Measurements from ENCODE around the gene GNG7.
"Not testable (repeated sequence)": the region's sequence is repeated elsewhere in the genome, so short reads cannot be mapped to it uniquely, and the experiment has no call there.

GNG7 gene

DNA sequence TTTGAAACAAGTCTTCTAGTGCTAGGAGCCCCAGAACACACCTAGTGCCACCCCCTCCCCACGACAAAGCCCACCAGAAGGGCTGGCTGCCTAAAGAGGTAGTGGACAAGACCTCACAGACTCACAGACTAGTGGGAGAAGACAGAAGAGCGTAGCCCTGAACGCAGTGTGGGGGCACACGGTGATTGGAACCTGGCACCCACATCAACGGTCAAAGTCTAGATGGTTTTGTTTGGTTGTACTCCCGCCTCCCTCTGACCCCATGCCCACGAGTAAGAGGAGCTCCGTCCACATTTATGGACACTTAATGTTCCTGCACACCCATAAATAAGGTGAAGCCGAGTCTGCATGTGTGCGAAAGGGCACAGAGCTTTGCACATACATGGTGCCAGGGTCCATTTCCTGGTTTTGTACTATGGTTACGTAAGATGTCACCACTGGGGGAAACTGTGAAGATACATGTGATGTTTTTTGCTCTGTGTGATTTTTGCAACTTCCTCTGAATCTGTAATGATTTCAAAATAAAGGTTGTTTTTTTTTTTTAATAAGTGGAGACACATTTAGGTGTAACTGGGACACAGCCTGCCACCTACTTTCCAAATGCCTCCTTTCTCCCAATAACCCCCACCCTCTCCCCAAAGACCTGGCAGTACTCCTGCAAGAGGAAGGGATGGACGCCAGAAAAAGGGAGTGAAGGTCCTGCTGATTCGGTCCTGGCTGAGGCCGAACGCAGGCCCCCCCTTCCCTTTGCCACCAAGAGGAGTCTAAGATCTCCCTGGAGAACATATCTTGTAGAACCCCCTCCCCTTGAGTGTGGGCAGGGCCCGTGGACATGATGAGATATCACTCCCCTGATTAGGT, 72.8 kb downstream of the GNG7 start:
- no peaks in the 10 kb centered on the region for H3K27me3 Mint-ChIP-seq
- peak overlapping the region; percentile 92 for H3K27ac Mint-ChIP-seq
- no peak for ATAC-seq (replicated peaks)
- H3K9me3 Mint-ChIP-seq, result no peaks in the 10 kb centered on the region
- H3K36me3 Mint-ChIP-seq, result peaks cover 25 to 36% of the 10 kb centered on the region in 2 donors
- peaks cover 67 to 96% of the 10 kb centered on the region in 2 donors for H3K4me1 Mint-ChIP-seq
- no peak for DNase-seq
- peak overlapping the region in 1 of 2 donors; percentile 53 for H3K4me3 Mint-ChIP-seq

DNA sequence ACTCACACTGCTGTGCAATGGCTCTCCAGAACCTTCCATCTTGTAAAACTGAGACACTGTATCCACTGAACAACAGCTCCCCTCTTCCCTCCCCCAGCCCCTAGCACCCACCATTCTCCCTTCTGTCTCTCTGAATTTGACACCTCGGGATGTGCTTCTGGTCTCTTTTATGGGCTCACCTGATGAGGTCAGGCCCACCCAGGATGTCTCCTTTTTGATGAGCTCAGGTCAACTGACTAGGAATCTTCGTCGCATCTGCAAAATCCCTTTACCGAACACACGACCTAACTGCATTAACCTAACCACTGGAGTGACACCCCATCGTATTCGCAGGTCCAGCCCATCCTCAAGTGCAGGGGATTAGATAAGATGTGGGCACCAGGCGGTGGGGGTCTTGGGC, 73.9 kb downstream of the GNG7 start:
- H3K27me3 Mint-ChIP-seq, result no peaks in the 10 kb centered on the region
- H3K27ac Mint-ChIP-seq, result peak overlapping the region; percentile 72
- DNase-seq, result no peak
- peaks cover 62 to 96% of the 10 kb centered on the region in 2 donors for H3K4me1 Mint-ChIP-seq
- H3K9me3 Mint-ChIP-seq, result no peaks in the 10 kb centered on the region
- no peak for ATAC-seq (replicated peaks)
- H3K4me3 Mint-ChIP-seq, result peak overlapping the region in 1 of 2 donors; percentile 43
- H3K36me3 Mint-ChIP-seq, result peaks cover 25 to 36% of the 10 kb centered on the region in 2 donors

DNA sequence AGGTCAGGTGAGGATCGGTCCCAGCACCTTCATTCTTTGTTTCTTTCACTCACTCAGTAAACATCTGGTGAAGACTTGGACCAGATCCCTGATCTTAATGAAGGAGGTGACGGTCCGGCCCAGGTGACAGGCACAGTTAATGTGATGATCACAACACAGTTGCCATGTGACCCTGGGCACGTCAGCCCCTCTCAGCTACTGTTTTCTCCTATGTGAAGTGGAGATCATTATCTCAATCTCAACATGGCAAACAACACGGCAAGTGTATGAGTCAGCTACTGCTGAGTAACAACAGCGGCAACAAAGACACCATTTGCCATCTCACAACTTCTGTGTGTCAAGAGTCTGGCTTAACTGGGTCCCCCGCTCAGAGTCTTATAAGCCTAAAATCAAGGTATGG, 74.6 kb downstream of the GNG7 start:
- ATAC-seq (replicated peaks) (no peak), DNase-seq (no peak)
- Mint-ChIP-seq H3K4me1 (peaks cover 58 to 94% of the 10 kb centered on the region in 2 donors), H3K27me3 (no peaks in the 10 kb centered on the region), H3K36me3 (peaks cover 25 to 39% of the 10 kb centered on the region in 2 donors), H3K4me3 (peak overlapping the region; percentile 59 to 76), H3K9me3 (no peaks in the 10 kb centered on the region), H3K27ac (peak overlapping the region; percentile 93)

GRCh38 chr19:2627319-2627829, 75.1 kb downstream of the GNG7 start:
- H3K27me3 Mint-ChIP-seq, result no peaks in the 10 kb centered on the region
- ATAC-seq (replicated peaks) (peak; percentile 74), DNase-seq (peak; percentile 71)
- peak overlapping the region; percentile 93 for H3K27ac Mint-ChIP-seq
- H3K36me3 Mint-ChIP-seq, result peaks cover 26 to 41% of the 10 kb centered on the region in 2 donors
- peaks cover 57 to 94% of the 10 kb centered on the region in 2 donors for H3K4me1 Mint-ChIP-seq
- H3K9me3 Mint-ChIP-seq, result no peaks in the 10 kb centered on the region
- H3K4me3 Mint-ChIP-seq, result peak overlapping the region; percentile 59 to 76

- DNase-seq, result no peak
- ATAC-seq (replicated peaks), result no peak
Observed at GRCh38 chr19:2625434-2625833, 77.1 kb downstream of the GNG7 start.

DNA sequence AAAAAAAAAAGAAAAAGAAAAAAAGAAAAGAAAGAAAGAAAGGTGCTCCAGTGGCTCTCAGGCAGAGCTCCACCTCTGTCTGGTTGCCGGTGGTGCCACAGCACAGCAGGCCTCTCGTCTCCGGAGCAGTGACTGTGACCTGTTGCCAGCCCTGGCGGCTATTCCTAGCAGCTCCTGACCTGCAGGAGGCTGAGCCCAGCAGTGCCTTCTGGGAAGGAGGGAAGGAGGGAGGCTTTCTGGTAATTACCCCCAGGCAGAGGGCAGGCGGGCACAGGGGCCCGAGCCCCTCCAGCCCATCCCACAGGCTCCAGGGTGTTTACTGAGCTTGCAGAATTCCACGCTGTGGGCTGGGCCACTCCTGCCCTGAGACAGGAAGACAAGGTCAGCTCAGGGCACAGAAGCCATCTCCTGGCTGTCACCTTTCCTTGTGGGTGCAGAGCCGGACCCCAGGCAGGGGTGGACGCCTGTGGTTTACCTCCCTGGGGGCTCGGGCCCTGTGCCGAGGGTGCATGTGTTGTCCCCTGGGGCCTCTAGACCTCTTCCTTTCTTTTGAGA, 77.9 kb downstream of the GNG7 start:
- peaks cover 17 to 31% of the 10 kb centered on the region in 2 donors for H3K36me3 Mint-ChIP-seq
- ATAC-seq (replicated peaks), result peak; percentile 26 to 27
- peaks cover 56 to 98% of the 10 kb centered on the region in 2 donors for H3K4me1 Mint-ChIP-seq
- no peaks in the 10 kb centered on the region for H3K27me3 Mint-ChIP-seq
- no peaks in the 10 kb centered on the region for H3K9me3 Mint-ChIP-seq
- H3K27ac Mint-ChIP-seq, result peak overlapping the region; percentile 86
- H3K4me3 Mint-ChIP-seq, result peak overlapping the region; percentile 19 to 53
- DNase-seq, result no peak

More at GRCh38 chr19:2625434-2625833, 77.1 kb downstream of the GNG7 start:
- Mint-ChIP-seq H3K4me3 (peak overlapping the region; percentile 36 to 43), H3K36me3 (peaks cover 17 to 33% of the 10 kb centered on the region in 2 donors), H3K27ac (peak overlapping the region; percentile 86), H3K27me3 (no peaks in the 10 kb centered on the region), H3K4me1 (peaks cover 56 to 97% of the 10 kb centered on the region in 2 donors), H3K9me3 (no peaks in the 10 kb centered on the region)

- H3K27me3 Mint-ChIP-seq, result no peaks in the 10 kb centered on the region
- H3K27ac Mint-ChIP-seq, result peak overlapping the region; percentile 94
- ATAC-seq (replicated peaks), result no peak
- H3K9me3 Mint-ChIP-seq, result no peaks in the 10 kb centered on the region
- no peak for DNase-seq
- H3K36me3 Mint-ChIP-seq, result peaks cover 13 to 23% of the 10 kb centered on the region in 2 donors
- H3K4me3 Mint-ChIP-seq, result peak overlapping the region; percentile 25 to 71
- peaks cover 53 to 98% of the 10 kb centered on the region in 2 donors for H3K4me1 Mint-ChIP-seq
Observed at GRCh38 chr19:2623798-2624197, 78.7 kb downstream of the GNG7 start.

- Mint-ChIP-seq H3K36me3 (peaks cover 8 to 18% of the 10 kb centered on the region in 2 donors), H3K27ac (peak overlapping the region; percentile 53), H3K4me3 (peak overlapping the region; percentile 55 to 68), H3K4me1 (peaks cover 53 to 98% of the 10 kb centered on the region in 2 donors)
- not testable (repeated sequence) for ATAC-seq (replicated peaks); DNase-seq; H3K9me3 Mint-ChIP-seq; H3K27me3 Mint-ChIP-seq
Observed at GRCh38 chr19:2622371-2622961, 80.0 kb downstream of the GNG7 start.

DNA sequence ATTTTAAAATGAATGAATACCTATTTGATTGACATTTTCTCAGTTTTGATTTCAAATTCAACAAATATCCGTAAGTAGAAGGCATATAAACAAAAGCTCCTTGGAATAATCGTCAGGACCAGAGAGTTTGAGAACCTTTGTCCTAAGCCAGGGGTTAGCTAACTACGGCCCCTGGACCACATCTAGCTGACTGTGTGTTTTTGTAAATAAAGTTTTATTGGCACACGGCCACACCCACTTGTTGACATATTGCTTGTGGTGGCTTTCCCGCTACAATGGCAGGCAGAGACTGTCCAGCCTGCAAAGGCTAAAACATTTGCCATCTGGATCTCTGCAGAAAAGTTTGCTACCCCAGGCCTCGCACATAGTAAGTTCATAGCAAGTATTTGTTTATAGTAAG, 83.4 kb downstream of the GNG7 start:
- H3K4me1 Mint-ChIP-seq, result peaks cover 54 to 93% of the 10 kb centered on the region in 2 donors
- peaks cover 0 to 1% of the 10 kb centered on the region in 2 donors for H3K9me3 Mint-ChIP-seq
- peaks cover 8 to 28% of the 10 kb centered on the region in 2 donors for H3K36me3 Mint-ChIP-seq
- no peaks in the 10 kb centered on the region for H3K27me3 Mint-ChIP-seq
- H3K4me3 Mint-ChIP-seq, result peak overlapping the region; percentile 44 to 72
- peak overlapping the region; percentile 96 for H3K27ac Mint-ChIP-seq
- no peak for DNase-seq
- no peak for ATAC-seq (replicated peaks)

DNA sequence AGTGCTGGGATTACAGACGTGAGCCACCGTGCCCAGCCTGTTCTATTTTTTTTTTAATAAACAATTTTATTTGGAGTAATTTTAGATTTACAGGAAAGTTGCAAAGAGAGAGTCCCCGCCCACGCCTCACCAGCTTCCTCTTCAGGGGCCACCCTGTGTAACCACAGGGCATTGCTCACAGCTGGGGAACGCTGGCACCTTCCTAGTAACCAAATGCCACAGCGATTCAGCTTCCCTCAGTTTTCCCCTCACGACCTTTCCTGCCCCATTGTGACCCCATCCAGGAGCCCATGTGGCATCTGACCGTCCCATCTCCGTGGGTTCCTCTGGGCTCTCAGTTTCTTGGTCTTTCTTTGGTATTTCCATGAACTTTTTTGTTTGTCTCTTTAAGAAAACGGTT, 83.9 kb downstream of the GNG7 start:
- H3K27me3 Mint-ChIP-seq, result no peaks in the 10 kb centered on the region
- H3K4me1 Mint-ChIP-seq, result peaks cover 54 to 93% of the 10 kb centered on the region in 2 donors
- DNase-seq (peak; percentile 80), ATAC-seq (replicated peaks) (peak; percentile 33 to 45)
- H3K4me3 Mint-ChIP-seq, result peak overlapping the region; percentile 59 to 68
- peaks cover 8 to 28% of the 10 kb centered on the region in 2 donors for H3K36me3 Mint-ChIP-seq
- H3K9me3 Mint-ChIP-seq, result peaks cover 0 to 1% of the 10 kb centered on the region in 2 donors
- H3K27ac Mint-ChIP-seq, result peak overlapping the region; percentile 96

- Mint-ChIP-seq H3K4me1 (peaks cover 62 to 95% of the 10 kb centered on the region in 2 donors), H3K4me3 (peak overlapping the region; percentile 48 to 68), H3K9me3 (peaks cover 0 to 1% of the 10 kb centered on the region in 2 donors), H3K27ac (peak overlapping the region; percentile 96), H3K36me3 (peaks cover 6 to 22% of the 10 kb centered on the region in 2 donors), H3K27me3 (no peaks in the 10 kb centered on the region)
- DNase-seq, result no peak
- no peak for ATAC-seq (replicated peaks)
Observed at GRCh38 chr19:2617393-2618165, 84.9 kb downstream of the GNG7 start.

DNA sequence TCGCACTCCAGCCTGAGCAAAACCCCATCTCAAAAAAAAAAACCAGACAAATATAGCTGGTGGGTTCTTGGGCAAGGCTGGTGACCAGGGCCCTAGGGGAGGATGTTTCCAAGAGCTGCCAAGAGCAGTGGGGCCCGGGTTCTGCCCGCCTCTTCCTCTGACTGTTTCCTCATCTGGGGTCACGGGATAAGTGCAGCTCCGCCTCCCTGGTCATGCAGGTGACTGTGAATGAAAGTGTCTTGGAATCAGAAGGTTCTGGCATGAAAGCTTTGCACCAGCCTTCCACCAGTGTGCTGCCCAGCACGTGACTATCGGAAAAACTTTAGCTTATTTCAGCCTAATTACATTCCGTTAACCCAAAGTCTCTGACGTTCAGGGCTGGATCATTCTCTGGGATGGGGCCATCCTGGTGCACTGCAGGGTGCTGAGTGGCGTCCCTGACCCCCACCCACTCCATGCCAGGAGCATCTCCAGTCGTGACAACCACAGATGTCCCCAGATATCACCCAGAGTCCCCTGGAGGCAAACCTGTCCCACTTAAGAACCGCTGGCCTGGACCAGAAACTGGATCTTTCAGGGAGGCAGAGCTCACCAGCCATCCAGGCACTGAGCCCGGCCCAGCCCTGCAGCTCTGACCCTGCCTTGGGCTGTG, 85.6 kb downstream of the GNG7 start:
- ATAC-seq (replicated peaks), result peak; percentile 45 to 47
- H3K36me3 Mint-ChIP-seq, result peaks cover 6 to 22% of the 10 kb centered on the region in 2 donors
- peaks cover 65 to 95% of the 10 kb centered on the region in 2 donors for H3K4me1 Mint-ChIP-seq
- H3K4me3 Mint-ChIP-seq, result peak overlapping the region; percentile 22 to 29
- peak; percentile 64 for DNase-seq
- H3K27ac Mint-ChIP-seq, result peak overlapping the region; percentile 96
- no peaks in the 10 kb centered on the region for H3K27me3 Mint-ChIP-seq
- peaks cover 0 to 1% of the 10 kb centered on the region in 2 donors for H3K9me3 Mint-ChIP-seq

DNA sequence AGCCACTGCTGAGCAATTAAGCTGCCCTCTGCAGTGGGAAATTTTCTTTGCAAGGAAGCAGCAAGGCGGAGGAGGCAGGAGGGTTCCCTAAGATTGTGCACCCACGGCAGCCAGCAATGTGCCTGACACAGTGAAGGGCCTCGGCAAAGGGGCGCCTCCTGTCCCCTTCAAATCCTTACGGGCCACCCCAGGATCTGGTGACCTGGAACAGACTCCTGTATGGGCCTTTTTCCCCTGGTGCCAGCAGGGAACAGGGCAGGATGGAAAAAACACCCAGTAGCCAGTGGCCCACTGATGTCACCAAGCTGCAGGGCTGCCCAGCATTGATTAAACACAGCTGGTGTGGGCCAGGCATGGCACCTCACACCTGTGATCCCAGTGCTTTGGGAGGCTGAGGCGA, 86.7 kb downstream of the GNG7 start:
- Mint-ChIP-seq H3K27me3 (no peaks in the 10 kb centered on the region), H3K9me3 (peaks cover 0 to 1% of the 10 kb centered on the region in 2 donors), H3K4me3 (peak overlapping the region in 1 of 2 donors; percentile 2), H3K36me3 (peaks cover 6 to 22% of the 10 kb centered on the region in 2 donors), H3K27ac (peak overlapping the region; percentile 92), H3K4me1 (peaks cover 60 to 92% of the 10 kb centered on the region in 2 donors)
- ATAC-seq (replicated peaks) (no peak), DNase-seq (no peak)

All from stimulated activated naive B cell treated with anti-CD40 and anti-IgM and Interleukin-4, amounts not matched to agents 10 μg/mL and 1 μg/mL and 100 μg/mL, for 72 hours (primary cell).